ENCODE data around the gene NUDT6.

NUDT6 gene

GRCh38 chr4:122894827-122895226, 27.6 kb downstream of the NUDT6 start:
- no peak for TF ChIP-seq EGR1 (IDR thresholded peaks at IDR 0.05)
- no peak for TF ChIP-seq RAD21 (IDR thresholded peaks at IDR 0.05; ENCODE audit: low read depth)

- TF ChIP-seq FOXM1 (IDR thresholded peaks at IDR 0.05; ENCODE audit: borderline replicate concordance, low read depth), result no peak
- TF ChIP-seq CEBPB (IDR thresholded peaks at IDR 0.05), result no peak
These were observed 32.1 kb downstream of the NUDT6 start for GRCh38 chr4:122890147-122890795.

GRCh38 chr4:122889726-122890125, 32.7 kb downstream of the NUDT6 start:
- TF ChIP-seq TCF12 (IDR thresholded peaks at IDR 0.05; ENCODE audit: low read depth), result no peak
- TF ChIP-seq REST (IDR thresholded peaks at IDR 0.05; ENCODE audit: low read depth), result no peak
- no peak for TF ChIP-seq NFIC (IDR thresholded peaks at IDR 0.05)
- TF ChIP-seq RAD21 (IDR thresholded peaks at IDR 0.05; ENCODE audit: low read depth), result no peak
- TF ChIP-seq CEBPB (IDR thresholded peaks at IDR 0.05), result no peak
- no peak for TF ChIP-seq TAF1 (IDR thresholded peaks at IDR 0.05; ENCODE audit: low read depth)
- TF ChIP-seq EP300 (IDR thresholded peaks at IDR 0.05; ENCODE audit: borderline replicate concordance), result no peak
- TF ChIP-seq CREB1 (IDR thresholded peaks at IDR 0.05; ENCODE audit: low read depth), result no peak
- no peak for TF ChIP-seq TEAD4 (IDR thresholded peaks at IDR 0.05)

- no peak for TF ChIP-seq ZBTB7A (IDR thresholded peaks at IDR 0.05; ENCODE audit: low read depth)
- TF ChIP-seq EP300 (IDR thresholded peaks at IDR 0.05; ENCODE audit: borderline replicate concordance), result no peak
These were observed 37.9 kb downstream of the NUDT6 start for GRCh38 chr4:122884499-122884898.

- TF ChIP-seq ZBTB7A (IDR thresholded peaks at IDR 0.05; ENCODE audit: low read depth) (no peak), REST (IDR thresholded peaks at IDR 0.05; ENCODE audit: low read depth) (no peak), CREB1 (IDR thresholded peaks at IDR 0.05; ENCODE audit: low read depth) (no peak), FOXM1 (IDR thresholded peaks at IDR 0.05; ENCODE audit: borderline replicate concordance, low read depth) (no peak), NFIC (IDR thresholded peaks at IDR 0.05) (no peak), USF1 (IDR thresholded peaks at IDR 0.05) (no peak), EGR1 (IDR thresholded peaks at IDR 0.05) (no peak), EP300 (IDR thresholded peaks at IDR 0.05; ENCODE audit: borderline replicate concordance) (no peak), RAD21 (IDR thresholded peaks at IDR 0.05; ENCODE audit: low read depth) (no peak), TEAD4 (IDR thresholded peaks at IDR 0.05) (no peak), MAX (IDR thresholded peaks at IDR 0.05) (no peak)
These were observed 39.3 kb downstream of the NUDT6 start for GRCh38 chr4:122882857-122883735.

- TF ChIP-seq EP300 (IDR thresholded peaks at IDR 0.05; ENCODE audit: borderline replicate concordance) (no peak), FOXM1 (IDR thresholded peaks at IDR 0.05; ENCODE audit: borderline replicate concordance, low read depth) (no peak), REST (IDR thresholded peaks at IDR 0.05; ENCODE audit: low read depth) (no peak), ZBTB7A (IDR thresholded peaks at IDR 0.05; ENCODE audit: low read depth) (no peak), NFIC (IDR thresholded peaks at IDR 0.05) (no peak), EGR1 (IDR thresholded peaks at IDR 0.05) (no peak), TCF12 (IDR thresholded peaks at IDR 0.05; ENCODE audit: low read depth) (no peak), MAX (IDR thresholded peaks at IDR 0.05) (no peak), TAF1 (IDR thresholded peaks at IDR 0.05; ENCODE audit: low read depth) (no peak), CREB1 (IDR thresholded peaks at IDR 0.05; ENCODE audit: low read depth) (no peak), RAD21 (IDR thresholded peaks at IDR 0.05; ENCODE audit: low read depth) (no peak), TEAD4 (IDR thresholded peaks at IDR 0.05) (no peak), CEBPB (IDR thresholded peaks at IDR 0.05) (no peak)
These were observed 43.4 kb downstream of the NUDT6 start for GRCh38 chr4:122879001-122879400.

All from Ishikawa (cell line).